ENCODE results near the gene KIN.
"Not testable (repeated sequence)": the region's sequence is repeated elsewhere in the genome, so short reads cannot be mapped to it uniquely, and the experiment has no call there.

Gene KIN

GRCh38 chr10:7734821-7735220 is 53.0 kb downstream of the KIN start:
- no peak for DNase-seq (ENCODE audit: low read depth in 1 of 2, low spot score in 1 of 2)

GRCh38 chr10:7722927-7723529 is 64.8 kb downstream of the KIN start:
- DNase-seq (ENCODE audit: low read depth in 1 of 2, low spot score in 1 of 2), result no peak

- no peak for DNase-seq (ENCODE audit: low read depth in 1 of 2, low spot score in 1 of 2)
Observed at GRCh38 chr10:7720478-7720877, 67.3 kb downstream of the KIN start.

GRCh38 chr10:7718685-7719084 is 69.1 kb downstream of the KIN start:
- DNase-seq (ENCODE audit: low read depth in 1 of 2, low spot score in 1 of 2), result no peak

- no peak for DNase-seq (ENCODE audit: low read depth in 1 of 2, low spot score in 1 of 2)
Observed at GRCh38 chr10:7717767-7718166, 70.0 kb downstream of the KIN start.

- DNase-seq (ENCODE audit: low read depth in 1 of 2, low spot score in 1 of 2), result no peak
Observed at GRCh38 chr10:7715515-7715914, 72.3 kb downstream of the KIN start.

- not testable (repeated sequence) for DNase-seq (ENCODE audit: low read depth in 1 of 2, low spot score in 1 of 2)
Observed at GRCh38 chr10:7711075-7711474, 76.7 kb downstream of the KIN start.

GRCh38 chr10:7710446-7710845 is 77.3 kb downstream of the KIN start:
- no peak for DNase-seq (ENCODE audit: low read depth in 1 of 2, low spot score in 1 of 2)

- DNase-seq (ENCODE audit: low read depth in 1 of 2, low spot score in 1 of 2), result no peak
Observed at GRCh38 chr10:7708832-7709231, 79.0 kb downstream of the KIN start.

GRCh38 chr10:7707858-7708622 is 79.8 kb downstream of the KIN start:
- DNase-seq (ENCODE audit: low read depth in 1 of 2, low spot score in 1 of 2), result no peak

GRCh38 chr10:7707102-7707501 is 80.7 kb downstream of the KIN start:
- no peak for DNase-seq (ENCODE audit: low read depth in 1 of 2, low spot score in 1 of 2)

- no peak for DNase-seq (ENCODE audit: low read depth in 1 of 2, low spot score in 1 of 2)
Observed at GRCh38 chr10:7706534-7707073, 81.2 kb downstream of the KIN start.

GRCh38 chr10:7705341-7705740 is 82.5 kb downstream of the KIN start:
- DNase-seq (ENCODE audit: low read depth in 1 of 2, low spot score in 1 of 2), result no peak

GRCh38 chr10:7704071-7705016 is 83.4 kb downstream of the KIN start:
- DNase-seq (ENCODE audit: low read depth in 1 of 2, low spot score in 1 of 2), result no peak

- no peak for DNase-seq (ENCODE audit: low read depth in 1 of 2, low spot score in 1 of 2)
Observed at GRCh38 chr10:7703140-7703539, 84.7 kb downstream of the KIN start, which contains the start of gene ITIH2. ITIH2 (plus strand) TSS chr10:7703316; CDS start chr10:7703435, 119 bp downstream.

- DNase-seq (ENCODE audit: low read depth in 1 of 2, low spot score in 1 of 2), result no peak
Observed at GRCh38 chr10:7702288-7702812, 85.4 kb downstream of the KIN start.

- DNase-seq (ENCODE audit: low read depth in 1 of 2, low spot score in 1 of 2), result no peak
Observed at GRCh38 chr10:7701158-7701742, 86.5 kb downstream of the KIN start.

All from activated CD4-positive, alpha-beta T cell treated with anti-CD3 and anti-CD28 coated beads, Interleukin-2, amount 50 U/mL, for 24 hours (primary cell).